Suppressor macrophage treated with lipopolysaccharide for 4 hours (primary cell): ENCODE data around the gene INHA.

Source experiments
- DNase-seq: peaks from one replicate; pipeline ENCODE4 v3.0.0-alpha.2; 2020

The INHA gene

GRCh38 chr2:219572237-219573001, at the start of gene INHA:
INHA (plus strand) TSS chr2:219572310; CDS start chr2:219572375, 65 bp downstream.
- DNase-seq: no peak

GRCh38 chr2:219523031-219523671, 49.0 kb upstream of the INHA start:
- DNase-seq: no peak

GRCh38 chr2:219524817-219525216, 47.3 kb upstream of the INHA start:
- DNase-seq: no peak

GRCh38 chr2:219525533-219526232, 46.4 kb upstream of the INHA start:
- no peak for DNase-seq

- no peak for DNase-seq
These were observed 45.6 kb upstream of the INHA start for GRCh38 chr2:219526320-219527075.

GRCh38 chr2:219527076-219527394, 45.1 kb upstream of the INHA start:
- DNase-seq: no peak

GRCh38 chr2:219527472-219527871, 44.6 kb upstream of the INHA start:
- no peak for DNase-seq

- peak; percentile 91 for DNase-seq
These were observed 41.8 kb upstream of the INHA start for GRCh38 chr2:219530048-219530963.

- no peak for DNase-seq
These were observed 40.3 kb upstream of the INHA start for GRCh38 chr2:219531639-219532377.

- DNase-seq: no peak
These were observed 39.8 kb upstream of the INHA start for GRCh38 chr2:219532378-219532649.

- DNase-seq: no peak
These were observed 38.0 kb upstream of the INHA start for GRCh38 chr2:219533930-219534661.

- no peak for DNase-seq
These were observed 35.7 kb upstream of the INHA start for GRCh38 chr2:219536425-219536824.

GRCh38 chr2:219536967-219537366, 35.1 kb upstream of the INHA start:
- no peak for DNase-seq

GRCh38 chr2:219537657-219538488, 34.2 kb upstream of the INHA start:
- DNase-seq: no peak

GRCh38 chr2:219538504-219538951, 33.6 kb upstream of the INHA start:
- DNase-seq: no peak

GRCh38 chr2:219538956-219539788, 32.9 kb upstream of the INHA start:
- DNase-seq: no peak

- DNase-seq: no peak
These were observed 32.0 kb upstream of the INHA start for GRCh38 chr2:219539926-219540678.
